H1 (cell line): ENCODE results near the gene FARP2. TPM values are rescaled to one million over a fixed set of nuclear protein-coding genes. Genes with fewer than 3 reads are reported as not detected.

ENCODE experiments used
- CTCF ChIA-PET: fragments of 300-600 bp; sonication (Branson Sonifier 250); formaldehyde crosslinking; loops from one replicate; lab custom pipeline; 2021; ENCODE audit not compliant: partially characterized antibody; lab: Charles Lee
- POLR2A ChIA-PET: fragments of 300-600 bp; sonication (Branson Sonifier 250); formaldehyde crosslinking; loops from one replicate; lab custom pipeline; 2021; ENCODE audit warnings: inconsistent platforms; ENCODE audit not compliant: partially characterized antibody; lab: Charles Lee
- DNase-seq, 2 experiments: peaks; one replicate each; pipeline versions ENCODE4 v3.0.0 to v3.0.0-alpha.2; 2010 to 2022; ENCODE audit warnings: low spot score in 2 of 2, low read depth in 1 of 2, mixed read lengths in 1 of 2
- FAIRE-seq: peaks from 2 replicates; lab custom pipeline; 2011; peaks lifted over from hg19 to GRCh38; lab: Jason Lieb, UNC
- H2AFZ ChIP-seq: 2 replicates; pipeline ENCODE4 v1.8.1; 2012; ENCODE audit warnings: low read length, inconsistent platforms
- H2AK5ac ChIP-seq: 2 replicates; pipeline ENCODE4 v1.6.1; 2013; ENCODE audit warnings: low read depth, low read length
- H2BK120ac ChIP-seq: replicated peaks from 2 replicates; pipeline ENCODE3; 2013; ENCODE audit warnings: low read depth, low read length, inconsistent platforms
- H2BK12ac ChIP-seq: 2 replicates; pipeline ENCODE4 v1.6.1; 2013; ENCODE audit warnings: low read depth, low read length
- H2BK15ac ChIP-seq: 2 replicates; pipeline ENCODE4 v1.6.1; 2013; ENCODE audit warnings: low read length
- H2BK20ac ChIP-seq: 2 replicates; pipeline ENCODE4 v1.6.1; 2013; ENCODE audit warnings: low read length
- H2BK5ac ChIP-seq: 2 replicates; pipeline ENCODE4 v1.6.1; 2013; ENCODE audit warnings: low read depth, low read length
- H3K14ac ChIP-seq: 2 replicates; pipeline ENCODE4 v1.6.1; 2013; ENCODE audit warnings: inconsistent platforms; ENCODE audit not compliant: insufficient read length
- H3K18ac ChIP-seq: 2 replicates; pipeline ENCODE4 v1.6.1; 2013; ENCODE audit warnings: low read length; ENCODE audit errors: extremely low read depth
- H3K23ac ChIP-seq: 2 replicates; pipeline ENCODE4 v1.6.1; 2013; ENCODE audit warnings: inconsistent platforms; ENCODE audit not compliant: insufficient read length
- H3K23me2 ChIP-seq: 2 replicates; pipeline ENCODE4 v1.6.1; 2013; ENCODE audit warnings: low read depth, low read length
- H3K27ac ChIP-seq: 2 replicates; pipeline ENCODE4 v1.6.1; 2011; ENCODE audit warnings: low read depth, low read length, inconsistent platforms
- H3K27me3 ChIP-seq, 4 experiments: replicated peaks in 1 of 4; 1 replicate in 1 of 4; 2 replicates in 3 of 4; pipeline versions ENCODE4 v1.6.1 to v1.8.1; 2011 to 2013; ENCODE audit warnings: low read length in 3 of 4, mild to moderate bottlenecking in 3 of 4, inconsistent platforms in 2 of 4, mixed read lengths in 2 of 4, moderate library complexity in 1 of 4; ENCODE audit not compliant: control insufficient read depth in 3 of 4, insufficient read depth in 3 of 4; ENCODE audit errors: extremely low read depth in 1 of 4
- H3K36me3 ChIP-seq, 4 experiments: 2 replicates each; pipeline versions ENCODE4 v1.6.1 to v1.8.1; 2011 to 2013; ENCODE audit warnings: mild to moderate bottlenecking in 4 of 4, low read length in 3 of 4, moderate library complexity in 2 of 4, control low read depth in 1 of 4, inconsistent platforms in 1 of 4; ENCODE audit not compliant: insufficient read depth in 4 of 4, control insufficient read depth in 2 of 4
- H3K4ac ChIP-seq: replicated peaks from 2 replicates; pipeline ENCODE3; 2013; ENCODE audit warnings: low read length, low read depth, mixed read lengths, inconsistent platforms; ENCODE audit not compliant: insufficient read length
- H3K4me1 ChIP-seq, 4 experiments: replicated peaks in 1 of 4; 1 replicate in 1 of 4; 2 replicates in 3 of 4; pipeline versions ENCODE4 v1.6.1 to v1.8.1; 2011 to 2013; ENCODE audit warnings: low read length in 3 of 4, inconsistent platforms in 2 of 4, mixed read lengths in 1 of 4; ENCODE audit not compliant: insufficient read depth in 4 of 4, control insufficient read depth in 3 of 4
- H3K4me2 ChIP-seq, 2 experiments: 2 replicates each; pipeline versions ENCODE4 v1.6.1 to v1.8.1; 2011 to 2013; ENCODE audit warnings: low read depth in 2 of 2, low read length in 2 of 2, control low read depth in 1 of 2, inconsistent platforms in 1 of 2, mild to moderate bottlenecking in 1 of 2; ENCODE audit not compliant: insufficient read depth in 1 of 2
- H3K4me3 ChIP-seq, 4 experiments: fragments of 200-600, 300-600 bp in 1 of 4; sonication (generic), shearing (Covaris generic), sonication (Bioruptor Twin) in 1 of 4; 2 replicates each; pipeline versions ENCODE4 v1.5.1 to v1.8.1; 2011 to 2016; ENCODE audit warnings: low read length in 4 of 4, low read depth in 3 of 4, control low read depth in 2 of 4, inconsistent platforms in 2 of 4, mild to moderate bottlenecking in 2 of 4, mixed read lengths in 1 of 4, moderate library complexity in 1 of 4; ENCODE audit not compliant: insufficient read depth in 2 of 4; ENCODE audit errors: extremely low read depth in 1 of 4
- H3K56ac ChIP-seq: replicated peaks from 2 replicates; pipeline ENCODE3; 2013; ENCODE audit warnings: low read depth, mild to moderate bottlenecking, mixed read lengths, low read length, inconsistent platforms; ENCODE audit not compliant: insufficient read length
- H3K79me1 ChIP-seq: 2 replicates; pipeline ENCODE4 v1.6.1; 2013; ENCODE audit warnings: low read depth, low read length, control low read depth
- H3K79me2 ChIP-seq, 2 experiments: 2 replicates each; pipeline versions ENCODE4 v1.6.1 to v1.8.1; 2012 to 2013; ENCODE audit warnings: low read length in 2 of 2, mild to moderate bottlenecking in 2 of 2, inconsistent platforms in 1 of 2; ENCODE audit not compliant: insufficient read depth in 2 of 2, control insufficient read depth in 1 of 2
- H3K9ac ChIP-seq, 4 experiments: replicated peaks in 1 of 4; 1 replicate in 1 of 4; 2 replicates in 3 of 4; pipeline versions ENCODE4 v1.6.1 to v1.8.1; 2011 to 2013; ENCODE audit warnings: low read depth in 3 of 4, low read length in 3 of 4, control low read depth in 2 of 4, mild to moderate bottlenecking in 2 of 4, moderate library complexity in 2 of 4, inconsistent platforms in 1 of 4; ENCODE audit errors: extremely low read depth in 1 of 4
- H3K9me3 ChIP-seq, 2 experiments: 2 replicates each; pipeline versions ENCODE4 v1.6.1 to v1.8.1; 2012 to 2013; ENCODE audit warnings: mild to moderate bottlenecking in 2 of 2, moderate library complexity in 2 of 2, control low read depth in 1 of 2, inconsistent platforms in 1 of 2, low read depth in 1 of 2, low read length in 1 of 2, mixed read lengths in 1 of 2; ENCODE audit not compliant: insufficient read depth in 2 of 2
- H4K20me1 ChIP-seq, 2 experiments: replicated peaks in 1 of 2; 2 replicates each; pipeline versions ENCODE3 to v1.8.1; 2011 to 2013; ENCODE audit warnings: inconsistent platforms in 2 of 2, low read length in 2 of 2, mild to moderate bottlenecking in 1 of 2; ENCODE audit not compliant: insufficient read depth in 2 of 2, control insufficient read depth in 1 of 2
- H4K5ac ChIP-seq: 2 replicates; pipeline ENCODE4 v1.6.1; 2013; ENCODE audit warnings: low read length, low read depth, mixed read lengths, inconsistent platforms; ENCODE audit not compliant: insufficient read length
- H4K8ac ChIP-seq: 2 replicates; pipeline ENCODE4 v1.8.0; 2013; ENCODE audit warnings: mild to moderate bottlenecking, moderate library complexity, low read length, inconsistent platforms; ENCODE audit not compliant: insufficient read depth; ENCODE audit errors: extremely low read depth
- H4K91ac ChIP-seq: replicated peaks from 2 replicates; pipeline ENCODE3; 2013; ENCODE audit warnings: low read length, mixed read lengths, inconsistent platforms; ENCODE audit not compliant: insufficient read length
- CTCF ChIP-seq, 3 experiments: IDR thresholded peaks; 1 replicate in 2 of 3; 2 replicates in 1 of 3; pipeline versions ENCODE4 v1.5.1 to v1.6.1; 2011; ENCODE audit warnings: low read length in 3 of 3, mild to moderate bottlenecking in 3 of 3, inconsistent platforms in 2 of 3, low read depth in 1 of 3, moderate library complexity in 1 of 3; ENCODE audit not compliant: insufficient read depth in 1 of 3; ENCODE audit errors: control extremely low read depth in 1 of 3
- EP300 ChIP-seq, 2 experiments: IDR thresholded peaks; 1 replicate in 1 of 2; 2 replicates in 1 of 2; pipeline ENCODE4 v1.6.1; 2011 to 2012; ENCODE audit warnings: low read depth in 2 of 2, low read length in 2 of 2, mild to moderate bottlenecking in 2 of 2, borderline replicate concordance in 1 of 2, inconsistent platforms in 1 of 2, moderate library complexity in 1 of 2
- HDAC6 ChIP-seq: IDR thresholded peaks from one replicate; pipeline ENCODE4 v1.7.1; 2012; ENCODE audit warnings: low read depth, mild to moderate bottlenecking, inconsistent platforms, low read length, moderate library complexity
- MAX ChIP-seq: IDR thresholded peaks from 2 replicates; pipeline ENCODE4 v1.6.1; 2012; ENCODE audit warnings: inconsistent platforms
- NRF1 ChIP-seq: IDR thresholded peaks from 2 replicates; pipeline ENCODE4 v1.6.1; 2011; ENCODE audit warnings: mild to moderate bottlenecking, low read depth, low read length, improper control_type of control experiment
- POU5F1 ChIP-seq: IDR thresholded peaks from 2 replicates; pipeline ENCODE4 v1.6.1; 2011; ENCODE audit warnings: low read depth, mild to moderate bottlenecking, low read length, moderate library complexity
- RBBP5 ChIP-seq: IDR thresholded peaks from 2 replicates; pipeline ENCODE4 v1.7.1; 2012; ENCODE audit warnings: low read depth, mild to moderate bottlenecking, inconsistent platforms, low read length, moderate library complexity, borderline replicate concordance
- SAP30 ChIP-seq: fragments of 300-600 bp; sonication (generic); IDR thresholded peaks from 2 replicates; pipeline ENCODE4 v1.7.1; 2012; ENCODE audit warnings: low read length, moderate library complexity, mild to moderate bottlenecking, inconsistent platforms; ENCODE audit not compliant: insufficient read depth, insufficient replicate concordance
- SIRT6 ChIP-seq: IDR thresholded peaks from one replicate; pipeline ENCODE4 v1.7.1; 2012; ENCODE audit warnings: low read length, inconsistent platforms
- SP2 ChIP-seq: IDR thresholded peaks from 2 replicates; pipeline ENCODE4 v1.6.1; 2012; ENCODE audit warnings: mild to moderate bottlenecking, low read length, inconsistent platforms
- SUZ12 ChIP-seq: fragments of 200-600 bp; sonication (generic); IDR thresholded peaks from 2 replicates; pipeline ENCODE4 v1.6.1; 2012; ENCODE audit warnings: mild to moderate bottlenecking, inconsistent platforms, low read length, moderate library complexity, mixed read lengths
- whole genome bisulfite sequencing, 2 experiments: shearing (Covaris generic) in 1 of 2; methylation state at CpG; one replicate each; pipeline versions ENCODE4 v1.1.6 to v1.1.7; 2013 to 2015; ENCODE audit warnings: low lambda C conversion rate in 2 of 2, mixed read lengths in 2 of 2, inconsistent platforms in 1 of 2, low coverage in 1 of 2, missing lambda C conversion rate in 1 of 2; ENCODE audit not compliant: insufficient replicate concordance in 2 of 2, insufficient coverage in 1 of 2, insufficient read length in 1 of 2; ENCODE audit errors: extremely low coverage in 1 of 2, missing lambda C conversion rate in 1 of 2; 5-methylcytosine and 5-hydroxymethylcytosine counted together
- polyA plus RNA-seq, 7 experiments: library from polyadenylated mRNA; depleted of rRNA in 3 of 7; stranded (reverse) in 5 of 7; unstranded in 2 of 7; fragments of >200 nt in 5 of 7; fragments of 200-250 nt in 2 of 7; gene quantifications; 1 replicate in 5 of 7; 2 replicates in 1 of 7; 4 replicates in 1 of 7; pipeline versions ENCODE4 v1.2.1 to v1.2.3, GENCODE V29; 2011 to 2013; ENCODE audit warnings: missing spikeins in 2 of 7, mixed read lengths in 2 of 7
- total RNA-seq: library from RNA; stranded (reverse); fragmentation: NEBNext Ultra II Directional; extraction: Animal tissue kit (Norgen Biotek cat#: 25700); gene quantifications from 2 replicates; pipeline ENCODE4 v1.2.1, GENCODE V29; 2021

Gene FARP2
- total and polyA plus RNA-seq, 2 of the 8 experiments (the other 6 are each of a cell fraction or from before 2014, with no cell fraction given) = 12.4 to 33.4 TPM

GRCh38 chr2:241307055-241307454 lies 49.0 kb upstream of the FARP2 start:
- H2BK120ac ChIP-seq = no peak overlapping the region
- no peak overlapping the region for H3K9ac ChIP-seq
- H2BK20ac ChIP-seq = no peak overlapping the region
- peaks cover 65 to 100% of the 10 kb centered on the region in 2 experiments for H3K79me2 ChIP-seq
- no peaks in the 10 kb centered on the region for H3K9me3 ChIP-seq
- H4K8ac ChIP-seq = no peak overlapping the region
- H3K18ac ChIP-seq = no peak overlapping the region
- no peak overlapping the region for H3K56ac ChIP-seq
- H2AFZ ChIP-seq = no peak overlapping the region
- POLR2A ChIA-PET = interaction anchor here (1.1 to 1.5 kb wide), 2 partner anchors 9 to 16 kb away, joined by 3 to 8 read pairs; partner anchors contain the start of gene SEPTIN2
- H4K20me1 ChIP-seq = peaks cover 13 to 35% of the 10 kb centered on the region in 2 experiments
- CTCF ChIA-PET = no interaction called here
- no peak overlapping the region for H3K4me3 ChIP-seq
- no peak overlapping the region for H2BK15ac ChIP-seq
- no peaks in the 10 kb centered on the region for H3K23me2 ChIP-seq
- WGBS, 2 experiments = 87% methylated on average over 6 of the region's 6 CpGs; no CpG with 5 or more reads in 1 of the 2 experiments
- no peaks in the 10 kb centered on the region for H3K27me3 ChIP-seq
- H3K36me3 ChIP-seq = no peaks in the 10 kb centered on the region
- H3K14ac ChIP-seq = no peak overlapping the region
- H2BK12ac ChIP-seq = no peak overlapping the region
- DNase-seq (no peak), FAIRE-seq (no peak)
- H2AK5ac ChIP-seq = no peak overlapping the region
- no peak overlapping the region for H3K4ac ChIP-seq
- H3K23ac ChIP-seq = no peak overlapping the region
- no peak overlapping the region for H4K91ac ChIP-seq
- no peak overlapping the region for H3K4me2 ChIP-seq
- H3K79me1 ChIP-seq = peaks cover 20% of the 10 kb centered on the region
- H3K27ac ChIP-seq = no peak overlapping the region
- H2BK5ac ChIP-seq = no peak overlapping the region
- H3K4me1 ChIP-seq = peaks cover 0 to 10% (median 0%) of the 10 kb centered on the region in 4 experiments; a peak in 3 of 7 replicates
- no peak overlapping the region for H4K5ac ChIP-seq
- TF ChIP-seq SIRT6 = no peak
- no peak for TF ChIP-seq HDAC6
- TF ChIP-seq EP300 (IDR thresholded peaks at IDR 0.05; ENCODE audit: borderline replicate concordance in 1 of 2, low read depth in 2 of 2, low read length in 2 of 2) = no peak
- TF ChIP-seq RBBP5 = no peak
- no peak for TF ChIP-seq SAP30
- no peak for TF ChIP-seq SP2
- TF ChIP-seq SUZ12 = no peak
- no peak for TF ChIP-seq NRF1
- no peak for TF ChIP-seq POU5F1
- no peak for TF ChIP-seq MAX
- no peak for TF ChIP-seq CTCF (IDR thresholded peaks at IDR 0.05; ENCODE audit: control extremely low read depth in 1 of 3, insufficient read depth in 1 of 3, low read depth in 1 of 3, low read length in 3 of 3)
